Measurements from ENCODE around the gene RHCE. TPM values are rescaled to one million over a fixed set of nuclear protein-coding genes. Genes with fewer than 3 reads are reported as not detected.

The RHCE gene
- total and polyA plus RNA-seq, 9 of the 15 experiments (the other 6 are each of a cell fraction or from before 2014, with no cell fraction given) = 5.4 to 31.5 (median 12.6) TPM

DNA sequence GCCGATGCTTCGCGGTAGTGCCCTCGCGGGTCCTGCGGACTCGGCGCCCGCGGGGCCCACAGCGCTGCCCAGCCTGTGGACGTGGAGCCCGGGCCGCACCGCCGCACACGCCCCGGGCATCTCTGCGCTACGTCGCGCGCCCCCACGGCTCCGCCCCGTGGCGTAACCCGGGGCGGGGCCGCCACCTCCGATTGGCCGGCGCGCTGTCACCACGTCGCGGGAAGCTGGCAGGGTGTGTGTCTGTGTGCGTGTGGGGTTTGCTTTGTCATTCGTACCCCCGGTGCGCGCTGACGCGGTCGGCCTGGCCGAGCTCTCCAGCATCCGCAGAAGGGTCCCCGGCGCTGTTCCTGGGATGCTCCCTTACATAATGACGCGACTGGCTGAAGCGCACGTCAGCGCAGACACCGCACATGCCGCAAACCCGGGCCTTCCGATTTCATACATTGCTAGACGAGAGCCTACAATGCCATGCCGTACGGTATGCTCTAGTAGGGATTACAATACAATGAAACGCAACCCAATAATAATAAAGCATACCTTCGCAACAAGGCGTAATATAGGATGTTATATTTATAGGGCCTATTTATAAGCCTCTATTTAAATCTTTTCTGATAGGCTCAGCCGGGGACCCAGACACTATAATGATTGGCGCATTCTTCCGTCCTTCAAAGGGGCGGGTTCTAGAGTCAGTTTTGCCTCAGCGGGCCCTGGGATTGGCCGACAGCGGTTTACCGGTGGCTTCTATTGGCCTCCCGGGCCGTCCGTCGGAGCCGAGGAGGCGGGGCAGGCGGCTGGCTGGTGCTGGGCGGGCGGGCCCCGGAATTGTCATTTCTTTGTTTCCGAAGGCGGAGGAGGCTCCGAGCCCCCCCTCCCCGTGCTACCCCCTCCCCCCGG is 9.7 kb upstream of the RHCE start, which contains the start of gene MACO1 (continued):
- peak; percentile 86 to 92; a peak in 2 of 4 replicates for TF ChIP-seq SIN3A (IDR thresholded peaks at IDR 0.05; ENCODE audit: borderline replicate concordance in 2 of 2, control insufficient read depth in 1 of 2, low read depth in 2 of 2, low read length in 2 of 2)
- no peak for TF ChIP-seq ZNF57 (CRISPR knock-in tag; IDR thresholded peaks at IDR 0.05)
- TF ChIP-seq RBBP5 (IDR thresholded peaks at IDR 0.05; ENCODE audit: borderline replicate concordance, insufficient read depth, low read length, poor library complexity, severe bottlenecking) = peak; percentile 96
- no peak; the same call in 1 of the 2 replicates for TF ChIP-seq GTF2E2 (tag; IDR thresholded peaks at IDR 0.05)
- no peak for TF ChIP-seq PHTF2 (CRISPR knock-in tag; IDR thresholded peaks at IDR 0.05)
- no peak for TF ChIP-seq PRMT5 (CRISPR knock-in tag; IDR thresholded peaks at IDR 0.05)
- TF ChIP-seq FOXM1 (IDR thresholded peaks at IDR 0.05; ENCODE audit: low read depth) = no peak
- TF ChIP-seq FOXM1 (CRISPR knock-in tag; IDR thresholded peaks at IDR 0.05; ENCODE audit: low read depth) = peak; percentile 77; the same call in 1 of the 2 replicates
- no peak for TF ChIP-seq ZNF140 (CRISPR knock-in tag; IDR thresholded peaks at IDR 0.05)
- no peak; the same call in 1 of the 2 replicates for TF ChIP-seq ATF1 (CRISPR knock-in tag; IDR thresholded peaks at IDR 0.05)
- peak; percentile 97 for TF ChIP-seq ATF1 (tag; IDR thresholded peaks at IDR 0.05)
- no peak; the same call in 1 of the 2 replicates for TF ChIP-seq EGR1 (conservative IDR thresholded peaks at IDR 0.05)
- TF ChIP-seq ZNF253 (CRISPR knock-in tag; conservative IDR thresholded peaks at IDR 0.05) = no peak
- no peak for TF ChIP-seq NR2F6 (CRISPR knock-in tag; IDR thresholded peaks at IDR 0.05)
- no peak for TF ChIP-seq ZNF124 (CRISPR knock-in tag; IDR thresholded peaks at IDR 0.05)
- TF ChIP-seq TOE1 (IDR thresholded peaks at IDR 0.05; ENCODE audit: borderline replicate concordance) = peak; percentile 60; the same call in 1 of the 2 replicates
- TF ChIP-seq TOE1 (CRISPR knock-in tag; IDR thresholded peaks at IDR 0.05; ENCODE audit: borderline replicate concordance, low read depth) = no peak
- no peak for TF ChIP-seq ZNF717 (CRISPR knock-in tag; IDR thresholded peaks at IDR 0.05)
- TF ChIP-seq ZNF830 (CRISPR knock-in tag; IDR thresholded peaks at IDR 0.05) = no peak
- TF ChIP-seq ETV5 (CRISPR knock-in tag; IDR thresholded peaks at IDR 0.05; ENCODE audit: low read depth) = peak; percentile 73
- peak; percentile 70; the same call in 1 of the 2 replicates for TF ChIP-seq HLTF (IDR thresholded peaks at IDR 0.05)
- TF ChIP-seq, protein P1, sequence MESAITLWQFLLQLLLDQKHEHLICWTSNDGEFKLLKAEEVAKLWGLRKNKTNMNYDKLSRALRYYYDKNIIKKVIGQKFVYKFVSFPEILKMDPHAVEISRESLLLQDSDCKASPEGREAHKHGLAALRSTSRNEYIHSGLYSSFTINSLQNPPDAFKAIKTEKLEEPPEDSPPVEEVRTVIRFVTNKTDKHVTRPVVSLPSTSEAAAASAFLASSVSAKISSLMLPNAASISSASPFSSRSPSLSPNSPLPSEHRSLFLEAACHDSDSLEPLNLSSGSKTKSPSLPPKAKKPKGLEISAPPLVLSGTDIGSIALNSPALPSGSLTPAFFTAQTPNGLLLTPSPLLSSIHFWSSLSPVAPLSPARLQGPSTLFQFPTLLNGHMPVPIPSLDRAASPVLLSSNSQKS (CRISPR knock-in tag; IDR thresholded peaks at IDR 0.05) = no peak
- TF ChIP-seq CREBBP (IDR thresholded peaks at IDR 0.05; ENCODE audit: low read depth, low read length) = no peak
- no peak for TF ChIP-seq NUFIP1 (IDR thresholded peaks at IDR 0.05; ENCODE audit: partially characterized antibody)
- TF ChIP-seq, protein P2, sequence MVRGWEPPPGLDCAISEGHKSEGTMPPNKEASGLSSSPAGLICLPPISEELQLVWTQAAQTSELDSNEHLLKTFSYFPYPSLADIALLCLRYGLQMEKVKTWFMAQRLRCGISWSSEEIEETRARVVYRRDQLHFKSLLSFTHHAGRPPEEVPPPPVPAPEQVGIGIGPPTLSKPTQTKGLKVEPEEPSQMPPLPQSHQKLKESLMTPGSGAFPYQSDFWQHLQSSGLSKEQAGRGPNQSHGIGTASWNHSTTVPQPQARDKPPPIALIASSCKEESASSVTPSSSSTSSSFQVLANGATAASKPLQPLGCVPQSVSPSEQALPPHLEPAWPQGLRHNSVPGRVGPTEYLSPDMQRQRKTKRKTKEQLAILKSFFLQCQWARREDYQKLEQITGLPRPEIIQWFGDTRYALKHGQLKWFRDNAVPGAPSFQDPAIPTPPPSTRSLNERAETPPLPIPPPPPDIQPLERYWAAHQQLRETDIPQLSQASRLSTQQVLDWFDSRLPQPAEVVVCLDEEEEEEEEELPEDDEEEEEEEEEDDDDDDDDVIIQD (CRISPR knock-in tag; IDR thresholded peaks at IDR 0.05) = peak; percentile 65; the same call in 1 of the 2 replicates
- TF ChIP-seq MTA2 (IDR thresholded peaks at IDR 0.05; ENCODE audit: low read depth) = no peak
- TF ChIP-seq CREB5 (CRISPR knock-in tag; IDR thresholded peaks at IDR 0.05) = no peak

Measured in K562 (cell line).